Measurements from ENCODE around the gene PDE3A.

DNA sequence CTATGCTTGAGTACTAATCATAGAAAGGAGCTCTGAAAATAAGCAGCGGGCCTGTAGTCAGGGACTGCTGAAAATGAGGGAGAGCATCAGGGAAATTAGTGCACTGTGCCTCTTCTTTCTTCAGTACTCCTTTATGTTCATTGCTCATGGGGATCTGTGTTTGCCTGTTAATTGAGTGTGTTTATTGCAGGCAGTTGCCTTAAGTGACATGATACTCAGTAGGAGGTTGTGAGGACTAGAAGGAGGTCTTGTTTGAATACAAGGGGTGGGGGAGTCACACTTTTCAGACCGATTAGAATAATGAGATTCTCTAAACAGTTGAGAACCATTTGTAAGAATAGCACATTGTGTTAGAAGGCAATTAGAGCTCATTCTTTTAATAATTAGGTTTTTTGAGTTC, 224.2 kb downstream of the PDE3A start:
- TF ChIP-seq, protein P1, sequence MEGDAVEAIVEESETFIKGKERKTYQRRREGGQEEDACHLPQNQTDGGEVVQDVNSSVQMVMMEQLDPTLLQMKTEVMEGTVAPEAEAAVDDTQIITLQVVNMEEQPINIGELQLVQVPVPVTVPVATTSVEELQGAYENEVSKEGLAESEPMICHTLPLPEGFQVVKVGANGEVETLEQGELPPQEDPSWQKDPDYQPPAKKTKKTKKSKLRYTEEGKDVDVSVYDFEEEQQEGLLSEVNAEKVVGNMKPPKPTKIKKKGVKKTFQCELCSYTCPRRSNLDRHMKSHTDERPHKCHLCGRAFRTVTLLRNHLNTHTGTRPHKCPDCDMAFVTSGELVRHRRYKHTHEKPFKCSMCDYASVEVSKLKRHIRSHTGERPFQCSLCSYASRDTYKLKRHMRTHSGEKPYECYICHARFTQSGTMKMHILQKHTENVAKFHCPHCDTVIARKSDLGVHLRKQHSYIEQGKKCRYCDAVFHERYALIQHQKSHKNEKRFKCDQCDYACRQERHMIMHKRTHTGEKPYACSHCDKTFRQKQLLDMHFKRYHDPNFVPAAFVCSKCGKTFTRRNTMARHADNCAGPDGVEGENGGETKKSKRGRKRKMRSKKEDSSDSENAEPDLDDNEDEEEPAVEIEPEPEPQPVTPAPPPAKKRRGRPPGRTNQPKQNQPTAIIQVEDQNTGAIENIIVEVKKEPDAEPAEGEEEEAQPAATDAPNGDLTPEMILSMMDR (IDR thresholded peaks at IDR 0.05): no peak
- no peak for TF ChIP-seq POLR2A (IDR thresholded peaks at IDR 0.05)

All from prostate gland (tissue), 2 donors.